Fibroblast of lung (primary cell): ENCODE results near the gene GBF1. TPM values are rescaled to one million over a fixed set of nuclear protein-coding genes. Genes with fewer than 3 reads are reported as not detected.

ENCODE experiments used
- DNase-seq, 2 donors: peaks; one replicate each; pipeline versions ENCODE4 v3.0.0 to v3.0.0-alpha.2; 2010; ENCODE audit warnings: low read depth in 2 of 2
- H2AFZ ChIP-seq: 2 replicates; pipeline ENCODE4 v1.5.1; 2012; ENCODE audit warnings: low read length, control low read depth, inconsistent platforms
- H3K27ac ChIP-seq: 2 replicates; pipeline ENCODE4 v1.5.1; 2011; ENCODE audit warnings: low read length, control low read depth; ENCODE audit not compliant: insufficient read depth
- H3K27me3 ChIP-seq: 2 replicates; pipeline ENCODE4 v1.5.1; 2011; ENCODE audit warnings: mild to moderate bottlenecking, low read length; ENCODE audit not compliant: control insufficient read depth, insufficient read depth
- H3K36me3 ChIP-seq: 2 replicates; pipeline ENCODE4 v1.5.1; 2011; ENCODE audit warnings: low read length; ENCODE audit not compliant: control insufficient read depth, insufficient read depth
- H3K4me1 ChIP-seq: 2 replicates; pipeline ENCODE4 v1.5.1; 2011; ENCODE audit warnings: low read length; ENCODE audit not compliant: control insufficient read depth, insufficient read depth; ENCODE audit errors: extremely low read depth
- H3K4me2 ChIP-seq: 2 replicates; pipeline ENCODE4 v1.5.1; 2011; ENCODE audit warnings: low read length, control low read depth; ENCODE audit not compliant: insufficient read depth; ENCODE audit errors: extremely low read depth
- H3K4me3 ChIP-seq, 4 experiments: fragments of 200-600 bp in 1 of 4; sonication (generic) in 1 of 4; replicated peaks in 1 of 4; 2 replicates each; pipeline ENCODE4 v1.5.1; 2011 to 2016; ENCODE audit warnings: low read length in 4 of 4, low read depth in 3 of 4, mild to moderate bottlenecking in 3 of 4, control low read depth in 2 of 4, inconsistent platforms in 1 of 4, mixed read lengths in 1 of 4; ENCODE audit not compliant: insufficient read depth in 1 of 4; ENCODE audit errors: control extremely low read depth in 1 of 4
- H3K79me2 ChIP-seq: 2 replicates; pipeline ENCODE4 v1.5.1; 2012; ENCODE audit warnings: mild to moderate bottlenecking, low read length, inconsistent platforms; ENCODE audit not compliant: control insufficient read depth, insufficient read depth
- H3K9ac ChIP-seq: 2 replicates; pipeline ENCODE4 v1.5.1; 2011; ENCODE audit warnings: mild to moderate bottlenecking, low read length, control low read depth; ENCODE audit not compliant: insufficient read depth
- H3K9me3 ChIP-seq: 2 replicates; pipeline ENCODE4 v1.5.1; 2012; ENCODE audit warnings: low read depth, low read length; ENCODE audit not compliant: control insufficient read depth, insufficient read depth
- H4K20me1 ChIP-seq: 2 replicates; pipeline ENCODE4 v1.5.1; 2011; ENCODE audit warnings: low read length; ENCODE audit not compliant: control insufficient read depth, insufficient read depth; ENCODE audit errors: extremely low read depth
- CTCF ChIP-seq, 2 donors: IDR thresholded peaks in 1 of 2; conservative IDR thresholded peaks in 1 of 2; 1 replicate in 1 of 2; 2 replicates in 1 of 2; pipeline ENCODE4 v1.5.1; 2011 to 2012; ENCODE audit warnings: low read length in 2 of 2, control low read depth in 1 of 2, inconsistent platforms in 1 of 2, low read depth in 1 of 2, mild to moderate bottlenecking in 1 of 2
- EZH2 ChIP-seq: IDR thresholded peaks from 2 replicates; pipeline ENCODE4 v1.5.1; 2012; ENCODE audit warnings: low read length, control low read depth, mild to moderate bottlenecking; ENCODE audit errors: missing control alignments
- polyA plus RNA-seq, 2 donors: library from polyadenylated mRNA; depleted of rRNA in 1 of 2; stranded (reverse) in 1 of 2; unstranded in 1 of 2; fragments of >200 nt; gene quantifications; 2 replicates each; pipeline ENCODE4 v1.2.1, GENCODE V29; 2011 to 2012; ENCODE audit warnings: missing spikeins in 1 of 2
- total RNA-seq: library from RNA; depleted of rRNA; stranded (reverse); fragments of >200 nt; gene quantifications from 2 replicates; pipeline ENCODE4 v1.2.1, GENCODE V29; 2014

GBF1 gene
- total and polyA plus RNA-seq, 2 donors (not counting 1 experiment from before 2014, with no cell fraction given) = 24.1 to 24.6 TPM

- H3K4me2 ChIP-seq = no peak overlapping the region
- H3K27me3 ChIP-seq = no peaks in the 10 kb centered on the region
- TF ChIP-seq CTCF (conservative IDR thresholded peaks at IDR 0.05 in 1 of 2, IDR thresholded peaks at IDR 0.05 in 1 of 2; ENCODE audit: low read depth in 1 of 2, low read length in 2 of 2) (no peak), EZH2 (no peak)
- H3K4me3 ChIP-seq = no peak overlapping the region
- H3K9ac ChIP-seq = no peak overlapping the region
- H3K9me3 ChIP-seq = no peaks in the 10 kb centered on the region
- H3K4me1 ChIP-seq = peaks cover 8% of the 10 kb centered on the region
- peaks cover 33% of the 10 kb centered on the region for H3K79me2 ChIP-seq
- DNase-seq = no peak
- no peaks in the 10 kb centered on the region for H3K36me3 ChIP-seq
- H4K20me1 ChIP-seq = peaks cover 2% of the 10 kb centered on the region
- H2AFZ ChIP-seq = no peak overlapping the region
- H3K27ac ChIP-seq = no peak overlapping the region
Observed at GRCh38 chr10:102309236-102309635, 63.9 kb downstream of the GBF1 start.

DNA sequence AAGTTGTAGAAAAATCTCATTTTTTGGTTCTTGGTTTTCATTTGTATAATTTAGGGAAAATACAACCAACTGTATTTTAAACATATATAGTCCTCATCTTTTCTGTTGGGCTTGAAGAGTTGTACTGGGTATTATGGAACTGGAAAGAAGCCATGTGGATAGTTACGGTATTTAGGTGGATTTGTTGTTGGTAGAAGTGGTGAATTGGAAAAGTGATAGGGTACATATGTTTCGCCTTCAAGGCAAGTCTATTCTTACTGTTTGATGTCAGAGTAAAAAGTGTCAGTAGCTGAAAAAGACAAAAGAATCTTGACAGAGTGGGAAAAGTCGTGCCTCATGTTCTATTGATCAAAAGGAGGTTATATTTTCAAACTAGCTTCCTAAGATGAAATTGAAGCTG, 64.6 kb downstream of the GBF1 start:
- H4K20me1 ChIP-seq = peaks cover 2% of the 10 kb centered on the region
- TF ChIP-seq CTCF (conservative IDR thresholded peaks at IDR 0.05 in 1 of 2, IDR thresholded peaks at IDR 0.05 in 1 of 2; ENCODE audit: low read depth in 1 of 2, low read length in 2 of 2) (no peak), EZH2 (no peak)
- H3K27me3 ChIP-seq = no peaks in the 10 kb centered on the region
- no peak overlapping the region for H3K27ac ChIP-seq
- no peak overlapping the region for H2AFZ ChIP-seq
- no peaks in the 10 kb centered on the region for H3K9me3 ChIP-seq
- H3K4me1 ChIP-seq = peaks cover 8% of the 10 kb centered on the region
- DNase-seq = no peak
- H3K36me3 ChIP-seq = no peaks in the 10 kb centered on the region
- H3K79me2 ChIP-seq = peaks cover 33% of the 10 kb centered on the region
- H3K4me3 ChIP-seq = no peak overlapping the region
- peak overlapping the region; percentile 28 for H3K4me2 ChIP-seq
- no peak overlapping the region for H3K9ac ChIP-seq

DNA sequence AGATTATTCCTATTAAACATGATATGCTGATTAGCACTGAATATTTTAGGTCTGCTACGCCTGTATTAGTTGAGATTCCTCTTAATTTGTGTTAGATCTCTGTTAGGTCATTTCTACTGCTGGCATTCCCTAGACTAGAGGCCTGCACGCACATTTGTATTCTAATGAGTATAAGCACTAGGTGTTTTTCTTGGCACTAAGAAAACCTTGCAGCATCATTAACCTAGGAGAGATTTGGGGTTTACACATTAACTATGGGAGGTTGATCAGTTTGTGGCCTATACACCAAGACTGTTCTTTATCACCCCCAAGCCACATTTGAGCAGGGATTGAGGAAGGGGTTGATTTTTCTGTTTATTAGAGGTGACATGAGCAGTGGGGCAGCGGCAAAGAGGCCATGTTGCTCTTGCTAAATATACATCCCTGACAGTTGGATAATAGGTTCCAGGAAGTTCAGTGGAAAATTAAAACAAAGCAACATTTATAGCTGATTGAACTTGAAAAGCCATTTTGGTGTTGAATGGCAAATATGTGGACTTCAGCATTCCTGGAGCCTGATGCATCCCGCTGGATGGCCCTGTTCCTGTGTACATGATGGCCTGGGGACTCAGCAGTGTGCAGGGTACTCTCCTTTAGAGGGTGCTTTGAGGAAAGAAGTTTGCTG, 65.2 kb downstream of the GBF1 start:
- H3K79me2 ChIP-seq = peaks cover 38% of the 10 kb centered on the region
- H4K20me1 ChIP-seq = peaks cover 2% of the 10 kb centered on the region
- H3K4me1 ChIP-seq = peaks cover 8% of the 10 kb centered on the region
- H3K4me3 ChIP-seq = no peak overlapping the region
- H3K27me3 ChIP-seq = no peaks in the 10 kb centered on the region
- no peaks in the 10 kb centered on the region for H3K9me3 ChIP-seq
- H3K9ac ChIP-seq = no peak overlapping the region
- H3K4me2 ChIP-seq = peak overlapping the region; percentile 28
- DNase-seq = peak; percentile 44 to 85
- H3K36me3 ChIP-seq = no peaks in the 10 kb centered on the region
- no peak overlapping the region for H2AFZ ChIP-seq
- H3K27ac ChIP-seq = peak overlapping the region; percentile 17
- TF ChIP-seq EZH2 (no peak), CTCF (conservative IDR thresholded peaks at IDR 0.05 in 1 of 2, IDR thresholded peaks at IDR 0.05 in 1 of 2; ENCODE audit: low read depth in 1 of 2, low read length in 2 of 2) (no peak)
